ENCODE results near the gene RABGAP1L.
"Not testable (repeated sequence)": the region's sequence is repeated elsewhere in the genome, so short reads cannot be mapped to it uniquely, and the experiment has no call there.

Gene RABGAP1L

GRCh38 chr1:174123843-174124242 lies 35.5 kb upstream of the RABGAP1L start:
- H4K8ac ChIP-seq (ENCODE audit: low read depth, low read length) = no peak overlapping the region
- H3K4me2 ChIP-seq (ENCODE audit: insufficient read depth, low read length, poor library complexity, severe bottlenecking) = no peak overlapping the region
- no peak overlapping the region for H2BK5ac ChIP-seq (ENCODE audit: low read length)
- H3K27ac ChIP-seq (replicated peaks; ENCODE audit: low read length) = no peak overlapping the region
- no peaks in the 10 kb centered on the region for H3K27me3 ChIP-seq (ENCODE audit: control insufficient read depth in 3 of 3, insufficient read depth in 3 of 3, low read depth in 1 of 3, low read length in 3 of 3)
- H3K4me1 ChIP-seq (ENCODE audit: control insufficient read depth in 2 of 2, insufficient read depth in 1 of 2, low read depth in 1 of 2, low read length in 2 of 2) = no peaks in the 10 kb centered on the region
- H2AK5ac ChIP-seq (ENCODE audit: low read depth, low read length) = no peak overlapping the region
- H3K14ac ChIP-seq (ENCODE audit: low read length) = no peak overlapping the region
- peaks cover 0 to 1% of the 10 kb centered on the region in 2 donors for H3K9me3 ChIP-seq (replicated peaks in 1 of 2; ENCODE audit: control insufficient read depth in 2 of 2, insufficient read depth in 1 of 2, low read depth in 1 of 2, low read length in 2 of 2)
- no peak overlapping the region for H3K9ac ChIP-seq (ENCODE audit: low read depth, low read length, poor library complexity)
- no peak overlapping the region for H3K23ac ChIP-seq (ENCODE audit: low read depth, low read length, poor library complexity)
- H3K36me3 ChIP-seq (replicated peaks in 1 of 2; ENCODE audit: control insufficient read depth in 2 of 2, insufficient read depth in 2 of 2, low read length in 2 of 2) = no peaks in the 10 kb centered on the region
- H3K18ac ChIP-seq (ENCODE audit: low read length) = no peak overlapping the region
- H3K79me1 ChIP-seq (ENCODE audit: low read depth, low read length) = no peaks in the 10 kb centered on the region
- no peak overlapping the region for H3K4ac ChIP-seq (ENCODE audit: low read length)
- no peak overlapping the region for H2BK120ac ChIP-seq (ENCODE audit: low read depth, low read length)
- H2BK15ac ChIP-seq (ENCODE audit: low read length) = no peak overlapping the region
- no peak for DNase-seq (ENCODE audit: low spot score)
- H2BK12ac ChIP-seq (ENCODE audit: low read length) = no peak overlapping the region
- no peak overlapping the region for H2AFZ ChIP-seq (ENCODE audit: low read length)
- H4K91ac ChIP-seq (ENCODE audit: low read depth, low read length, poor library complexity) = no peak overlapping the region
- H3K4me3 ChIP-seq (ENCODE audit: low read length in 2 of 2) = no peak overlapping the region

DNA sequence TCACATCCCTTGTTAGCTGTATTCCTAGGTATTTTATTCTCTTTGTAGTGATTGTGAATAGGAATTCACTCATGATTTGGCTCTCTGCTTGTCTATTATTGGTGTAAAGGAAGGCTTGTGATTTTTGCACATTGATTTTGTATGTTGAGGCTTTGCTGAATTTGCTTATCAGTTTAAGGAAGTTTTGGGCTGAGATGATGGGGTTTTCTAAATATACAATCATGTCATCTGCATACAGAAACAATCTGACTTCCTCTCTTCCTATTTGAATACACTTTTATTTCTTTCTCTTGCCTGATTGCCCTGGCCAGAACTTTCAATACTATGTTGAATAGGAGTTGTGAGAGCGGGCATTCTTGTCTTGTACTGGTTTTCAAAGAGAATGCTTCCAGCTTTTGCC lies 32.1 kb upstream of the RABGAP1L start:
- WGBS, 2 donors (ENCODE audit: extremely low coverage in 2 of 2, insufficient read length in 2 of 2, insufficient replicate concordance in 1 of 2) = no CpG with 5 or more reads among the region's 1 CpG
- H4K8ac ChIP-seq (ENCODE audit: low read depth, low read length); H3K4me3 ChIP-seq (ENCODE audit: low read length in 2 of 2): not testable (repeated sequence)

GRCh38 chr1:174131032-174131638 lies 28.2 kb upstream of the RABGAP1L start:
- H2BK15ac ChIP-seq (ENCODE audit: low read length) = no peak overlapping the region
- no peak overlapping the region for H3K9ac ChIP-seq (ENCODE audit: low read depth, low read length, poor library complexity)
- peaks cover 0 to 9% of the 10 kb centered on the region in 2 donors for H3K4me1 ChIP-seq (ENCODE audit: control insufficient read depth in 2 of 2, insufficient read depth in 1 of 2, low read depth in 1 of 2, low read length in 2 of 2)
- DNase-seq (ENCODE audit: low spot score) = no peak
- H3K27me3 ChIP-seq (ENCODE audit: control insufficient read depth in 3 of 3, insufficient read depth in 3 of 3, low read depth in 1 of 3, low read length in 3 of 3) = no peaks in the 10 kb centered on the region
- H2AFZ ChIP-seq (ENCODE audit: low read length) = peak overlapping the region; percentile 75
- WGBS, 2 donors (ENCODE audit: extremely low coverage in 2 of 2, insufficient read length in 2 of 2, insufficient replicate concordance in 1 of 2) = no CpG with 5 or more reads among the region's 6 CpGs
- no peak overlapping the region for H2BK5ac ChIP-seq (ENCODE audit: low read length)
- peak overlapping the region; percentile 25 for H3K23ac ChIP-seq (ENCODE audit: low read depth, low read length, poor library complexity)
- H3K14ac ChIP-seq (ENCODE audit: low read length) = peak overlapping the region; percentile 94
- no peaks in the 10 kb centered on the region for H3K36me3 ChIP-seq (replicated peaks in 1 of 2; ENCODE audit: control insufficient read depth in 2 of 2, insufficient read depth in 2 of 2, low read length in 2 of 2)
- no peak overlapping the region for H3K27ac ChIP-seq (replicated peaks; ENCODE audit: low read length)
- H3K4me3 ChIP-seq (ENCODE audit: low read length in 2 of 2) = no peak overlapping the region
- no peak overlapping the region for H4K8ac ChIP-seq (ENCODE audit: low read depth, low read length)
- H3K18ac ChIP-seq (ENCODE audit: low read length) = peak overlapping the region; percentile 65
- peak overlapping the region; percentile 3 for H4K91ac ChIP-seq (ENCODE audit: low read depth, low read length, poor library complexity)
- H3K4me2 ChIP-seq (ENCODE audit: insufficient read depth, low read length, poor library complexity, severe bottlenecking) = no peak overlapping the region
- no peak overlapping the region for H2AK5ac ChIP-seq (ENCODE audit: low read depth, low read length)
- no peak overlapping the region for H2BK120ac ChIP-seq (ENCODE audit: low read depth, low read length)
- no peaks in the 10 kb centered on the region for H3K79me1 ChIP-seq (ENCODE audit: low read depth, low read length)
- H2BK12ac ChIP-seq (ENCODE audit: low read length) = no peak overlapping the region
- no peaks in the 10 kb centered on the region for H3K9me3 ChIP-seq (replicated peaks in 1 of 2; ENCODE audit: control insufficient read depth in 2 of 2, insufficient read depth in 1 of 2, low read depth in 1 of 2, low read length in 2 of 2)
- H3K4ac ChIP-seq (ENCODE audit: low read length) = peak overlapping the region; percentile 59

More for the DNA sequence above, 32.1 kb upstream of the RABGAP1L start:
- H3K18ac ChIP-seq (ENCODE audit: low read length); H2AK5ac ChIP-seq (ENCODE audit: low read depth, low read length); H2BK12ac ChIP-seq (ENCODE audit: low read length); H3K4ac ChIP-seq (ENCODE audit: low read length); H4K91ac ChIP-seq (ENCODE audit: low read depth, low read length, poor library complexity); H3K9me3 ChIP-seq (replicated peaks in 1 of 2; ENCODE audit: control insufficient read depth in 2 of 2, insufficient read depth in 1 of 2, low read depth in 1 of 2, low read length in 2 of 2); H2BK15ac ChIP-seq (ENCODE audit: low read length); H3K79me1 ChIP-seq (ENCODE audit: low read depth, low read length); H2AFZ ChIP-seq (ENCODE audit: low read length); H3K27ac ChIP-seq (replicated peaks; ENCODE audit: low read length); H3K36me3 ChIP-seq (replicated peaks in 1 of 2; ENCODE audit: control insufficient read depth in 2 of 2, insufficient read depth in 2 of 2, low read length in 2 of 2); H3K4me2 ChIP-seq (ENCODE audit: insufficient read depth, low read length, poor library complexity, severe bottlenecking); H3K9ac ChIP-seq (ENCODE audit: low read depth, low read length, poor library complexity); H3K4me1 ChIP-seq (ENCODE audit: control insufficient read depth in 2 of 2, insufficient read depth in 1 of 2, low read depth in 1 of 2, low read length in 2 of 2); DNase-seq (ENCODE audit: low spot score); H2BK5ac ChIP-seq (ENCODE audit: low read length); H3K23ac ChIP-seq (ENCODE audit: low read depth, low read length, poor library complexity); H2BK120ac ChIP-seq (ENCODE audit: low read depth, low read length); H3K14ac ChIP-seq (ENCODE audit: low read length); H3K27me3 ChIP-seq (ENCODE audit: control insufficient read depth in 3 of 3, insufficient read depth in 3 of 3, low read depth in 1 of 3, low read length in 3 of 3): not testable (repeated sequence)

GRCh38 chr1:174134003-174134659 lies 25.2 kb upstream of the RABGAP1L start:
- H3K4ac ChIP-seq (ENCODE audit: low read length) = no peak overlapping the region
- H3K9me3 ChIP-seq (replicated peaks in 1 of 2; ENCODE audit: control insufficient read depth in 2 of 2, insufficient read depth in 1 of 2, low read depth in 1 of 2, low read length in 2 of 2) = no peaks in the 10 kb centered on the region
- WGBS, 2 donors (ENCODE audit: extremely low coverage in 2 of 2, insufficient read length in 2 of 2, insufficient replicate concordance in 1 of 2) = 100% methylated on average over 1 of the region's 3 CpGs; no CpG with 5 or more reads in 1 of the 2 donors
- no peak overlapping the region for H3K18ac ChIP-seq (ENCODE audit: low read length)
- H4K91ac ChIP-seq (ENCODE audit: low read depth, low read length, poor library complexity) = no peak overlapping the region
- H2BK12ac ChIP-seq (ENCODE audit: low read length) = no peak overlapping the region
- no peak overlapping the region for H3K4me2 ChIP-seq (ENCODE audit: insufficient read depth, low read length, poor library complexity, severe bottlenecking)
- H2BK5ac ChIP-seq (ENCODE audit: low read length) = no peak overlapping the region
- no peak overlapping the region for H2BK15ac ChIP-seq (ENCODE audit: low read length)
- no peak for DNase-seq (ENCODE audit: low spot score)
- H4K8ac ChIP-seq (ENCODE audit: low read depth, low read length) = no peak overlapping the region
- H2AFZ ChIP-seq (ENCODE audit: low read length) = no peak overlapping the region
- no peak overlapping the region for H3K23ac ChIP-seq (ENCODE audit: low read depth, low read length, poor library complexity)
- no peak overlapping the region for H2BK120ac ChIP-seq (ENCODE audit: low read depth, low read length)
- H3K4me1 ChIP-seq (ENCODE audit: control insufficient read depth in 2 of 2, insufficient read depth in 1 of 2, low read depth in 1 of 2, low read length in 2 of 2) = peaks cover 0 to 9% of the 10 kb centered on the region in 2 donors
- no peak overlapping the region for H3K9ac ChIP-seq (ENCODE audit: low read depth, low read length, poor library complexity)
- no peak overlapping the region for H3K4me3 ChIP-seq (ENCODE audit: low read length in 2 of 2)
- H3K27me3 ChIP-seq (ENCODE audit: control insufficient read depth in 3 of 3, insufficient read depth in 3 of 3, low read depth in 1 of 3, low read length in 3 of 3) = no peaks in the 10 kb centered on the region
- no peaks in the 10 kb centered on the region for H3K36me3 ChIP-seq (replicated peaks in 1 of 2; ENCODE audit: control insufficient read depth in 2 of 2, insufficient read depth in 2 of 2, low read length in 2 of 2)
- no peaks in the 10 kb centered on the region for H3K79me1 ChIP-seq (ENCODE audit: low read depth, low read length)
- H2AK5ac ChIP-seq (ENCODE audit: low read depth, low read length) = no peak overlapping the region
- H3K14ac ChIP-seq (ENCODE audit: low read length) = no peak overlapping the region
- H3K27ac ChIP-seq (replicated peaks; ENCODE audit: low read length) = no peak overlapping the region

Data from neuronal stem cell (in vitro differentiated cells).